Measurements from ENCODE around the gene NMD3. TPM values are rescaled to one million over a fixed set of nuclear protein-coding genes. Genes with fewer than 3 reads are reported as not detected.

NMD3 gene
- total RNA-seq, 1 experiment from 2014 or later = 56.3 TPM

- no peak overlapping the region for H3K27ac Mint-ChIP-seq
- no peaks in the 10 kb centered on the region for H3K9me3 Mint-ChIP-seq
- CTCF ChIA-PET = no interaction called here
- H3K27me3 Mint-ChIP-seq (ENCODE audit: low read depth) = no peaks in the 10 kb centered on the region
- H3K4me3 Mint-ChIP-seq = no peak overlapping the region
- TF ChIP-seq NFE2L1 (CRISPR knock-in tag; IDR thresholded peaks at IDR 0.05) (no peak), ZMAT4 (CRISPR knock-in tag; IDR thresholded peaks at IDR 0.05) (no peak), ZNF263 (CRISPR knock-in tag; IDR thresholded peaks at IDR 0.05; ENCODE audit: low read depth) (no peak), HMGXB4 (CRISPR knock-in tag; IDR thresholded peaks at IDR 0.05) (no peak), NR1H2 (CRISPR knock-in tag; IDR thresholded peaks at IDR 0.05) (no peak), OVOL2 (CRISPR knock-in tag; IDR thresholded peaks at IDR 0.05; ENCODE audit: borderline replicate concordance) (no peak), PRDM15 (CRISPR knock-in tag; IDR thresholded peaks at IDR 0.05) (no peak)
- no peaks in the 10 kb centered on the region for H3K4me1 Mint-ChIP-seq
- ATAC-seq (no peak), DNase-seq (ENCODE audit: low spot score) (no peak)
- POLR2A ChIA-PET = interaction anchor here (0.6 kb wide), 1 partner anchor 29 kb away, joined by 3 read pairs; no protein-coding TSS in a partner anchor
- H3K36me3 Mint-ChIP-seq = peaks cover 41% of the 10 kb centered on the region
Measured at GRCh38 chr3:161247049-161247448, 25.9 kb downstream of the NMD3 start.

GRCh38 chr3:161250116-161250515 is 29.0 kb downstream of the NMD3 start:
- CTCF ChIA-PET = no interaction called here
- TF ChIP-seq NFATC4 (CRISPR knock-in tag; IDR thresholded peaks at IDR 0.05) = no peak
- no peak for TF ChIP-seq SMAD4 (CRISPR knock-in tag; IDR thresholded peaks at IDR 0.05)
- no peak for TF ChIP-seq AFF4 (CRISPR knock-in tag; IDR thresholded peaks at IDR 0.05; ENCODE audit: borderline replicate concordance)
- TF ChIP-seq ERG (CRISPR knock-in tag; IDR thresholded peaks at IDR 0.05) = no peak
- TF ChIP-seq SOX15 (CRISPR knock-in tag; IDR thresholded peaks at IDR 0.05) = no peak
- TF ChIP-seq FOXP1 (CRISPR knock-in tag; IDR thresholded peaks at IDR 0.05; ENCODE audit: borderline replicate concordance) = no peak
- no peak for TF ChIP-seq NFE2L1 (CRISPR knock-in tag; IDR thresholded peaks at IDR 0.05)
- no peak for TF ChIP-seq JAZF1 (CRISPR knock-in tag; IDR thresholded peaks at IDR 0.05)
- no peak for TF ChIP-seq AR (CRISPR knock-in tag; IDR thresholded peaks at IDR 0.05)
- no peak for TF ChIP-seq GRHL2 (CRISPR knock-in tag; IDR thresholded peaks at IDR 0.05; ENCODE audit: insufficient replicate concordance, severe bottlenecking)
- TF ChIP-seq PREB (CRISPR knock-in tag; IDR thresholded peaks at IDR 0.05; ENCODE audit: borderline replicate concordance) = no peak
- no peak for TF ChIP-seq IRF2 (CRISPR knock-in tag; IDR thresholded peaks at IDR 0.05; ENCODE audit: borderline replicate concordance, low read depth)
- TF ChIP-seq MYBL2 (CRISPR knock-in tag; IDR thresholded peaks at IDR 0.05) = no peak
- TF ChIP-seq FOXJ3 (CRISPR knock-in tag; IDR thresholded peaks at IDR 0.05; ENCODE audit: borderline replicate concordance) = no peak
- no peak for TF ChIP-seq TP53 (CRISPR knock-in tag; IDR thresholded peaks at IDR 0.05)
- no peak for TF ChIP-seq ZNF263 (CRISPR knock-in tag; IDR thresholded peaks at IDR 0.05; ENCODE audit: low read depth)

More at GRCh38 chr3:161250116-161250515, 29.0 kb downstream of the NMD3 start:
- Mint-ChIP-seq H3K36me3 (peaks cover 56% of the 10 kb centered on the region), H3K27me3 (ENCODE audit: low read depth) (no peaks in the 10 kb centered on the region), H3K4me1 (no peaks in the 10 kb centered on the region), H3K4me3 (no peak overlapping the region), H3K27ac (no peak overlapping the region), H3K9me3 (no peaks in the 10 kb centered on the region)
- DNase-seq (ENCODE audit: low spot score) = no peak
- no peak for ATAC-seq
- POLR2A ChIA-PET = no interaction called here
